ENCODE results near the gene ATP10A.

Gene ATP10A

DNA sequence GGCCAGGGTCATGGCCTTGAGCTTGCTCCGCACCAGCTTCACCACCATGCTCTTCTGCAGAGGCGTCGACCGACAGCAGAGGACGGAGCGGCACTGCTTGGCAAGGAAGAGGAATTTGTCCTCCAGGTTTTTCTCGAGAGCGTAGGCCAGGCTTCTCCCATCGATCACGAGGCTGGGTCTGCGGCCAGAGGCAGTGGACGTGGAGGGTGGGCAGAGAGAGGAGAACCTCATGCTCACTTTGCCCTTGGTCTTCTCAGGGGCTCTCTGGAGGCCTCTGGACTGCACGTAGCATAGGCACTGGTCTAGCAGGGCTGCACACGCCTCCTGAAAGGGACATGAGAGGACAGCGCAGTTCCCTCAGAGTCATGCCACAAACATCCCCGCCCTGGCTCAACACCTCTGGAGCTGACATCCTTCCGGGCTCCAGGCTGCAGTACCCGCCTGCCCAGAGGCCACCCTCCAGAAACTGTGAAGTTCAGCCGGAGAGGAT lies 168.3 kb downstream of the ATP10A start:
- Histone ChIP-seq H3K36me3 (ENCODE audit: insufficient read depth) (no peaks in the 10 kb centered on the region), H3K9ac (no peak overlapping the region), H2AFZ (ENCODE audit: low read depth) (no peak overlapping the region), H3K4me1 (ENCODE audit: low read depth, poor library complexity, severe bottlenecking) (no peaks in the 10 kb centered on the region), H3K27me3 (ENCODE audit: insufficient read depth, low read depth) (no peaks in the 10 kb centered on the region), H3K4me3 (IDR thresholded peaks at IDR 0.05; ENCODE audit: insufficient read depth, low read depth, low read length) (no peak overlapping the region), H3K79me2 (ENCODE audit: insufficient read depth, low read depth) (no peaks in the 10 kb centered on the region), H3K27ac (no peak overlapping the region), H3K4me2 (no peak overlapping the region), H4K20me1 (ENCODE audit: insufficient read depth) (no peaks in the 10 kb centered on the region)
- TF ChIP-seq, protein P1, sequence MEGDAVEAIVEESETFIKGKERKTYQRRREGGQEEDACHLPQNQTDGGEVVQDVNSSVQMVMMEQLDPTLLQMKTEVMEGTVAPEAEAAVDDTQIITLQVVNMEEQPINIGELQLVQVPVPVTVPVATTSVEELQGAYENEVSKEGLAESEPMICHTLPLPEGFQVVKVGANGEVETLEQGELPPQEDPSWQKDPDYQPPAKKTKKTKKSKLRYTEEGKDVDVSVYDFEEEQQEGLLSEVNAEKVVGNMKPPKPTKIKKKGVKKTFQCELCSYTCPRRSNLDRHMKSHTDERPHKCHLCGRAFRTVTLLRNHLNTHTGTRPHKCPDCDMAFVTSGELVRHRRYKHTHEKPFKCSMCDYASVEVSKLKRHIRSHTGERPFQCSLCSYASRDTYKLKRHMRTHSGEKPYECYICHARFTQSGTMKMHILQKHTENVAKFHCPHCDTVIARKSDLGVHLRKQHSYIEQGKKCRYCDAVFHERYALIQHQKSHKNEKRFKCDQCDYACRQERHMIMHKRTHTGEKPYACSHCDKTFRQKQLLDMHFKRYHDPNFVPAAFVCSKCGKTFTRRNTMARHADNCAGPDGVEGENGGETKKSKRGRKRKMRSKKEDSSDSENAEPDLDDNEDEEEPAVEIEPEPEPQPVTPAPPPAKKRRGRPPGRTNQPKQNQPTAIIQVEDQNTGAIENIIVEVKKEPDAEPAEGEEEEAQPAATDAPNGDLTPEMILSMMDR (conservative IDR thresholded peaks at IDR 0.05; ENCODE audit: low read depth, low read length), result no peak

DNA sequence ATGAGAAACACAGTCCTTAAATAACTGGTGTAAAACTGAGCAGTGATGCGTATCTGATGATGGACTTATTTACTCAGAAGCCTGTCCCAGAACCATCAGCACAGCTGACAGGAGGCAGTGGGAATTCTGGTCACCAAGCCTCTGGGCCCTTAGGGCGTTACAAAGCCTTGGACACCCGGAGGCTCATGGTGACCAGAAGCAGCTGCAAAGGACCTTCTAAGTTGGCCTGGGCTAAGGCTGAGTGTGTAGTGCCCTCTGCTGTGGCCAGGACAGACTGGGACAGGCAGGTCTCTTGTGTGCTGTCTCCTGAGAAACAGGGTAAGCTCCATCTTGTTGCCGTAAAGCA lies 168.9 kb downstream of the ATP10A start:
- Histone ChIP-seq H3K4me2 (no peak overlapping the region), H4K20me1 (ENCODE audit: insufficient read depth) (no peaks in the 10 kb centered on the region), H3K9ac (no peak overlapping the region), H3K27ac (no peak overlapping the region), H3K79me2 (ENCODE audit: insufficient read depth, low read depth) (no peaks in the 10 kb centered on the region), H3K27me3 (ENCODE audit: insufficient read depth, low read depth) (no peaks in the 10 kb centered on the region), H2AFZ (ENCODE audit: low read depth) (no peak overlapping the region), H3K4me3 (IDR thresholded peaks at IDR 0.05; ENCODE audit: insufficient read depth, low read depth, low read length) (no peak overlapping the region), H3K4me1 (ENCODE audit: low read depth, poor library complexity, severe bottlenecking) (no peaks in the 10 kb centered on the region), H3K36me3 (ENCODE audit: insufficient read depth) (no peaks in the 10 kb centered on the region)
- TF ChIP-seq, protein P1 (conservative IDR thresholded peaks at IDR 0.05; ENCODE audit: low read depth, low read length), result no peak

DNA sequence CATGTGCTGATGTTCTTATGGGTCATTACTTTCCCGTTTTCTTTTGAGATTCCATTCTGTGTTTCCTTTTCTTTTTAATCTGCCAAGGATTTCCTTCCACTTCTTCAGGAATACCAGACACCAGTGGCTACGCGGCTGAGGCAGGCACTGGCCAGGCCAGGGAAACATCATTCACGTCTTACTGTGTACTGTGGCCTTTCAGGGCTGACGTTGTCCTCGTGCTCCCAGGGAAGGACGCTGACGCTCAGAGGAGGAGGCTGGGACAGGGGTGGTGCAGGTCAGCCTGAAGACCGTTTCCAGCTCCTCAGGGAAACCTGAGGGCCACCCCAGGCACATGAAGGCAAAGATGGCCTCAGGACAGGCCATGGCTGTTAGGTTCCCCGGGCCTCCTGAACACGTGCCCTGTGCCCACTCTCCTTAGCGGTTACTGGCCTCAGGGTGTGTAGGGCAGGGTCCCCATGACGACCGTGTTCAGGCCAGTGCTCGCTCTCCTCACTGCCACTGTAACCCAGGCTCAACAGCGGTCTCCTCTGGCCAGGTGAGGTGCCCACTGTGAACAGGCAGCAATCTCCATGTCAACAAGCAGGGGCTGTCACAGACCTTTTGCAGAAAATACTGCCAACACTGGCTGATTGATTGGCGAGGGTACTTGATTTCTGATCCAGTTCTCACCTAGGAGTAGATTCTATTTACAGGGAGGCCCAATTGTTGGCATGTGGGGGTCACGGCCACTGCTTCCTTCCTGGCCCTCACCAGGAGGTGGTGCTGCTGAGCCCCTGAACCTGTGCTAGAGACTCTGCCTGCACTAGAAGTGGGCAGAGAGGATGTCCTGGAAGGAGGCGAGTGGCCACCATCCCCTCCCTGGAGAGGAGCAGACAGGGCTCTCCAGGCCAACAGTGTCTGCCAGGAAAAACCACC lies 169.5 kb downstream of the ATP10A start:
- Histone ChIP-seq H4K20me1 (ENCODE audit: insufficient read depth) (no peaks in the 10 kb centered on the region), H2AFZ (ENCODE audit: low read depth) (no peak overlapping the region), H3K4me1 (ENCODE audit: low read depth, poor library complexity, severe bottlenecking) (no peaks in the 10 kb centered on the region), H3K36me3 (ENCODE audit: insufficient read depth) (no peaks in the 10 kb centered on the region), H3K27me3 (ENCODE audit: insufficient read depth, low read depth) (no peaks in the 10 kb centered on the region), H3K27ac (no peak overlapping the region), H3K79me2 (ENCODE audit: insufficient read depth, low read depth) (no peaks in the 10 kb centered on the region), H3K4me3 (IDR thresholded peaks at IDR 0.05; ENCODE audit: insufficient read depth, low read depth, low read length) (no peak overlapping the region), H3K4me2 (no peak overlapping the region), H3K9ac (no peak overlapping the region)
- TF ChIP-seq, protein P1 (conservative IDR thresholded peaks at IDR 0.05; ENCODE audit: low read depth, low read length), result no peak

DNA sequence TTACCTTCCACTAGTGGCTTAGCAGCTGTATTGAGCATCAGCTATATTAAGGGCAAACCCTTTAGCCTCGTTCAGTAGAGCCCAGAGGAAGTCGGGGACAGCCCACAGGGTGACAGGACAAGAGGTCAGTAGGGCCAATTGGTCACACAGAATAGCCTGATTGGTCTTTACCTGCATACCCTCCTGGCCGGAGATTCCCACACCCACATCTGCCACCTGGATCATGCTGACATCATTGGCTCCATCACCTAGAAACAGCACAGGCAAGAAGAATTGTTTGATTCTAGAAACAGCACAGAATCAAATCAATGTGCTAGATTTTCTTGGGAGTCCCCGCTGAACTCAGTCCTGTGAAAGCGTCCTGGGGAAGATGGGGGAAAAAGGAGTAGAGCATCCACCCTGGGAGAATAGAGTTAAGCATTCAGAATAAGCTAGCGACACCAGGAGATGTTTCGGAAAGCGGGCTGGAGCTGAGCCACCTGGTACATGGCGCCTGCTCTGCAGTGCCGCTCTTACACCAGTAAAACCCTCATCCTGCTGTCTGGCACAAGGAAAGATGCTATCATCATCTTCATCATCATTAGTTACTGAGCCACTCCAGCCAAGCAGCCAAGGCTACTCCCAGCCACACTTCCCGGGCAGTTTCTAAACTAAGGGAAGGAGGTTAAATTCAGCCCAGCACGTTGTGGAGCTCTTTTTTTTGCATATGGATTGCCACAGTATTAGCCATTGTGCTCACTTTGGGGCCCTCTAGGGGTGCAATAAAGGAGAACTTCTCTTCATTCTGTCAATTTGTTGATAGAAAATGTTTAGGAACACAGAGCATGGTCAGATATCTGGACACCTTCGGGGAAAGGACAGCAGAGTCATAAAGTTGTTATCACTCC lies 171.3 kb downstream of the ATP10A start:
- Histone ChIP-seq H3K79me2 (ENCODE audit: insufficient read depth, low read depth) (no peaks in the 10 kb centered on the region), H3K4me3 (IDR thresholded peaks at IDR 0.05; ENCODE audit: insufficient read depth, low read depth, low read length) (no peak overlapping the region), H3K27ac (no peak overlapping the region), H3K9ac (no peak overlapping the region), H3K36me3 (ENCODE audit: insufficient read depth) (no peaks in the 10 kb centered on the region), H3K4me1 (ENCODE audit: low read depth, poor library complexity, severe bottlenecking) (no peaks in the 10 kb centered on the region), H3K4me2 (no peak overlapping the region), H2AFZ (ENCODE audit: low read depth) (no peak overlapping the region), H3K27me3 (ENCODE audit: insufficient read depth, low read depth) (no peaks in the 10 kb centered on the region), H4K20me1 (ENCODE audit: insufficient read depth) (no peaks in the 10 kb centered on the region)
- TF ChIP-seq, protein P1 (conservative IDR thresholded peaks at IDR 0.05; ENCODE audit: low read depth, low read length), result no peak
